ENCODE data around the gene TBXAS1.

TBXAS1 gene

GRCh38 chr7:139982927-139983920 is 154.2 kb downstream of the TBXAS1 start:
- no peak for DNase-seq (ENCODE audit: low spot score)

GRCh38 chr7:139984642-139985539 is 155.8 kb downstream of the TBXAS1 start:
- no peak for DNase-seq (ENCODE audit: low spot score)

- no peak for DNase-seq (ENCODE audit: low spot score)
These were observed 156.7 kb downstream of the TBXAS1 start for GRCh38 chr7:139985811-139986210.

- no peak for DNase-seq (ENCODE audit: low spot score)
These were observed 158.8 kb downstream of the TBXAS1 start for GRCh38 chr7:139987691-139988516.

- no peak for DNase-seq (ENCODE audit: low spot score)
These were observed 160.5 kb downstream of the TBXAS1 start for GRCh38 chr7:139989366-139990141.

- peak; percentile 46 for DNase-seq (ENCODE audit: low spot score)
These were observed 161.1 kb downstream of the TBXAS1 start for GRCh38 chr7:139990142-139990535.

GRCh38 chr7:139990571-139991268 is 161.7 kb downstream of the TBXAS1 start:
- DNase-seq (ENCODE audit: low spot score) = no peak

GRCh38 chr7:139991269-139991666 is 162.2 kb downstream of the TBXAS1 start:
- DNase-seq (ENCODE audit: low spot score) = peak; percentile 28

- DNase-seq (ENCODE audit: low spot score) = no peak
These were observed 162.8 kb downstream of the TBXAS1 start for GRCh38 chr7:139991911-139992310.

GRCh38 chr7:139992353-139993044 is 163.4 kb downstream of the TBXAS1 start:
- no peak for DNase-seq (ENCODE audit: low spot score)

- no peak for DNase-seq (ENCODE audit: low spot score)
These were observed 164.1 kb downstream of the TBXAS1 start for GRCh38 chr7:139993169-139993568.

- DNase-seq (ENCODE audit: low spot score) = no peak
These were observed 164.5 kb downstream of the TBXAS1 start for GRCh38 chr7:139993592-139993991.

GRCh38 chr7:139994356-139994755 is 165.3 kb downstream of the TBXAS1 start:
- DNase-seq (ENCODE audit: low spot score) = no peak

GRCh38 chr7:139995017-139995915 is 166.2 kb downstream of the TBXAS1 start:
- peak; percentile 28 for DNase-seq (ENCODE audit: low spot score)

GRCh38 chr7:139998572-139998971 is 169.5 kb downstream of the TBXAS1 start:
- DNase-seq (ENCODE audit: low spot score) = no peak

GRCh38 chr7:139999516-139999915 is 170.5 kb downstream of the TBXAS1 start:
- no peak for DNase-seq (ENCODE audit: low spot score)

- DNase-seq (ENCODE audit: low spot score) = no peak
These were observed 171.7 kb downstream of the TBXAS1 start for GRCh38 chr7:140000666-140001268.

- DNase-seq (ENCODE audit: low spot score) = peak; percentile 62
These were observed 174.9 kb downstream of the TBXAS1 start for GRCh38 chr7:140003913-140004382.

All from kidney tubule cell (primary cell).